WI38 (cell line): ENCODE results near the gene MATR3.

Experiments
- H3K4me3 ChIP-seq: 2 replicates; pipeline ENCODE4 v1.5.1; 2011; ENCODE audit warnings: low read depth, mild to moderate bottlenecking, control low read depth, low read length
- TF ChIP-seq, protein P1 (sequence below): IDR thresholded peaks from 2 replicates; pipeline ENCODE4 v1.5.1; 2012; ENCODE audit warnings: low read depth, mild to moderate bottlenecking, control low read depth, low read length

Gene MATR3

DNA sequence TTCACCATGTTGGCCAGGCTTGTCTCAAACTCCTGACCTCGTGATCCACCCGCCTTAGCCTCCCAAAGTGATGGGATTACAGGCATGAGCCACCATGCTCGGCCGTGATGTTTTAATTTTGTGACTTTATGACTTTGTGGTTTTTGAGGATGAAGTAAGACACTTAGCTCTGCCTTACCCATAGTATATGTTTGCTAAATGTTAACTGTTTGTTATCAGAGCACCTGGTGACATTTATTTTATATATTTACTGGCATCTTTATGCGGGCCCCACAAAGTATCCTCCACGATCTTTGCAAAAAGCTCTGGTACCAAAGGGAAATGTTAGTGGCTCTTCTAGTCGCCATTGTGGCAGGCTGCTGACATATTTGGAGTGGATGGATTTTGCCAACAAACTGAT lies 82.8 kb downstream of the MATR3 start:
- TF ChIP-seq, protein P1, sequence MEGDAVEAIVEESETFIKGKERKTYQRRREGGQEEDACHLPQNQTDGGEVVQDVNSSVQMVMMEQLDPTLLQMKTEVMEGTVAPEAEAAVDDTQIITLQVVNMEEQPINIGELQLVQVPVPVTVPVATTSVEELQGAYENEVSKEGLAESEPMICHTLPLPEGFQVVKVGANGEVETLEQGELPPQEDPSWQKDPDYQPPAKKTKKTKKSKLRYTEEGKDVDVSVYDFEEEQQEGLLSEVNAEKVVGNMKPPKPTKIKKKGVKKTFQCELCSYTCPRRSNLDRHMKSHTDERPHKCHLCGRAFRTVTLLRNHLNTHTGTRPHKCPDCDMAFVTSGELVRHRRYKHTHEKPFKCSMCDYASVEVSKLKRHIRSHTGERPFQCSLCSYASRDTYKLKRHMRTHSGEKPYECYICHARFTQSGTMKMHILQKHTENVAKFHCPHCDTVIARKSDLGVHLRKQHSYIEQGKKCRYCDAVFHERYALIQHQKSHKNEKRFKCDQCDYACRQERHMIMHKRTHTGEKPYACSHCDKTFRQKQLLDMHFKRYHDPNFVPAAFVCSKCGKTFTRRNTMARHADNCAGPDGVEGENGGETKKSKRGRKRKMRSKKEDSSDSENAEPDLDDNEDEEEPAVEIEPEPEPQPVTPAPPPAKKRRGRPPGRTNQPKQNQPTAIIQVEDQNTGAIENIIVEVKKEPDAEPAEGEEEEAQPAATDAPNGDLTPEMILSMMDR = no peak
- H3K4me3 ChIP-seq = no peak overlapping the region

GRCh38 chr5:139377226-139377625 lies 83.7 kb downstream of the MATR3 start:
- TF ChIP-seq, protein P1 = no peak

GRCh38 chr5:139378101-139378825 lies 84.7 kb downstream of the MATR3 start:
- TF ChIP-seq, protein P1 = no peak

More at GRCh38 chr5:139377226-139377625, 83.7 kb downstream of the MATR3 start:
- H3K4me3 ChIP-seq = no peak overlapping the region

DNA sequence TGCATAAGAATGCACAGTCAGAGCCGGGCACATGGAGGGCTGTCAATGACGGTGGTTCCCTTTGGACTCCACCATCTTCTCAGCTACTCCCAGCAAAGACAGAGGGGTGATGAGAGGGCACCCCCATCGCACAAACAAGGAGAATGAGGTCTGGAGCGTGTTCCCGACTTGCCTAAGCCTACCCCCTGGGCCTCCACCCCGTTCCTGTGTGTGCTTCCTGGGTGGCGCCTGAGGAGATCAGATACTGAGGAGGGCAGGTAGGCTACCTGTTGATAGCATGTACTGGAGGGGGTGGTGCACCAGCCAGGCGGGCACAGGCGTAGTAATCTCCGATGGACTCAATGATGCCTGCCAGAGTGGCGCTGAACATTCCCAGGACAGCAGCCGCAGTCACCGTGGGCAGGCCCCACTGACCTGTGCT lies 85.4 kb downstream of the MATR3 start:
- TF ChIP-seq, protein P1 = no peak
- no peak overlapping the region for H3K4me3 ChIP-seq

More at GRCh38 chr5:139378101-139378825, 84.7 kb downstream of the MATR3 start:
- no peak overlapping the region for H3K4me3 ChIP-seq

- TF ChIP-seq, protein P1 = no peak
Observed at GRCh38 chr5:139379626-139380449, 86.3 kb downstream of the MATR3 start.

More at GRCh38 chr5:139379626-139380449, 86.3 kb downstream of the MATR3 start:
- H3K4me3 ChIP-seq = no peak overlapping the region
